Upper lobe of left lung (tissue), 6 donors: ENCODE measurements around the gene FAM163A. TPM values are rescaled to one million over a fixed set of nuclear protein-coding genes. Genes with fewer than 3 reads are reported as not detected.

ENCODE experiments used
- ATAC-seq, 2 donors: fragments of 200-7000 bp; cut with Tn5 transposase; one replicate each; pipeline ENCODE4 v1.9.1; 2022; ENCODE audit warnings: mild to moderate bottlenecking in 2 of 2, moderate library complexity in 2 of 2; ENCODE audit not compliant: low FRiP score in 2 of 2
- DNase-seq, 2 donors: peaks; one replicate each; pipeline ENCODE4 v3.0.0-alpha.2; 2019 to 2020
- H3K27ac ChIP-seq, 4 donors: fragments of 200-600 bp; sonication (generic); one replicate each; pipeline ENCODE4 v1.5.1; 2016 to 2019
- H3K27me3 ChIP-seq, 4 donors: fragments of 200-600 bp; sonication (generic); one replicate each; pipeline ENCODE4 v1.5.1; 2017 to 2019
- H3K36me3 ChIP-seq, 4 donors: fragments of 200-600 bp; sonication (generic); one replicate each; pipeline ENCODE4 v1.5.1; 2016 to 2019
- H3K4me1 ChIP-seq, 4 donors: fragments of 200-600 bp; sonication (generic); one replicate each; pipeline ENCODE4 v1.5.1; 2018 to 2019
- H3K4me3 ChIP-seq, 4 donors: fragments of 200-600 bp; sonication (generic); one replicate each; pipeline ENCODE4 v1.5.1; 2017 to 2019; ENCODE audit warnings: mild to moderate bottlenecking in 2 of 4, moderate library complexity in 1 of 4
- H3K9me3 ChIP-seq, 4 donors: fragments of 200-600 bp; sonication (generic); one replicate each; pipeline ENCODE4 v1.5.1; 2018 to 2019
- POLR2A ChIP-seq, 4 donors: fragments of 450-650 bp; IDR thresholded peaks; one replicate each; pipeline ENCODE4 v1.5.1; 2016 to 2017; ENCODE audit warnings: antibody characterized with exemption in 4 of 4, mild to moderate bottlenecking in 2 of 4
- POLR2AphosphoS5 ChIP-seq, 2 donors: sonication (generic); formaldehyde crosslinking; IDR thresholded peaks; one replicate each; pipeline ENCODE4 v1.5.1; 2017; ENCODE audit warnings: antibody characterized with exemption in 2 of 2
- WGBS, 2 donors: methylation state at CpG; one replicate each; pipeline ENCODE4 v1.1.5; 2017 to 2018; 5-methylcytosine and 5-hydroxymethylcytosine counted together
- total RNA-seq, 6 donors: library from RNA; depleted of rRNA in 4 of 6; stranded (reverse); fragments of >200 nt in 4 of 6; gene quantifications; one replicate each; pipeline versions ENCODE4 v1.1.0 to v1.2.1, GENCODE V29; 2016 to 2021
- donor health status: DM: no; HTN: no; CAD: no; lungs with moderate emphysema.
- donor health status: DM: no; HTN: yes; CAD: no; lungs with severe emphysema.

FAM163A gene
- total RNA-seq, 6 donors from 2014 or later, result 0.10 TPM; not detected in 5

- no peak overlapping the region for H3K4me3 ChIP-seq
- DNase-seq (no peak), ATAC-seq (no peak)
- TF ChIP-seq POLR2A (IDR thresholded peaks at IDR 0.05), result no peak
- no peak for TF ChIP-seq POLR2AphosphoS5 (IDR thresholded peaks at IDR 0.05)
- peaks cover 0 to 8% (median 3%) of the 10 kb centered on the region in 4 donors for H3K4me1 ChIP-seq
- H3K36me3 ChIP-seq, result peaks cover 24 to 71% (median 38%) of the 10 kb centered on the region in 4 donors
- H3K27me3 ChIP-seq, result no peaks in the 10 kb centered on the region
- H3K9me3 ChIP-seq, result no peaks in the 10 kb centered on the region
- 91 to 93% methylated on average over 6 of the region's 6 CpGs for WGBS, 2 donors
- no peak overlapping the region for H3K27ac ChIP-seq
Observed at GRCh38 chr1:179865377-179865776, 122.3 kb downstream of the FAM163A start.

Other genes starting within 250 kb of the FAM163A start
- gene NPHS2, start 167.3 kb upstream of the FAM163A start, total RNA-seq, result not detected
- gene TDRD5, start 151.5 kb upstream of the FAM163A start, total RNA-seq, result under 1 TPM in 3 of 6 donors, not detected in 3; 0.09 to 0.89 (median 0.30) TPM
- 100 to 1,000 TPM in 2 of 6 donors, 10 to 100 TPM in 4; 59.7 to 145 (median 81.2) TPM for gene TOR1AIP2, start 134.5 kb downstream of the FAM163A start, total RNA-seq
- 10 to 100 TPM; 19.9 to 65.0 (median 59.7) TPM for gene TOR1AIP1, start 139.0 kb downstream of the FAM163A start, total RNA-seq
- gene CEP350, start 211.5 kb downstream of the FAM163A start, total RNA-seq, result 10 to 100 TPM; 42.8 to 66.5 (median 52.2) TPM